ENCODE data around the gene EVX2. TPM values are rescaled to one million over a fixed set of nuclear protein-coding genes. Genes with fewer than 3 reads are reported as not detected.

The EVX2 gene
- total and polyA plus RNA-seq, 2 of the 13 experiments (the other 11 are each of a cell fraction or from before 2014, with no cell fraction given), result not detected

DNA sequence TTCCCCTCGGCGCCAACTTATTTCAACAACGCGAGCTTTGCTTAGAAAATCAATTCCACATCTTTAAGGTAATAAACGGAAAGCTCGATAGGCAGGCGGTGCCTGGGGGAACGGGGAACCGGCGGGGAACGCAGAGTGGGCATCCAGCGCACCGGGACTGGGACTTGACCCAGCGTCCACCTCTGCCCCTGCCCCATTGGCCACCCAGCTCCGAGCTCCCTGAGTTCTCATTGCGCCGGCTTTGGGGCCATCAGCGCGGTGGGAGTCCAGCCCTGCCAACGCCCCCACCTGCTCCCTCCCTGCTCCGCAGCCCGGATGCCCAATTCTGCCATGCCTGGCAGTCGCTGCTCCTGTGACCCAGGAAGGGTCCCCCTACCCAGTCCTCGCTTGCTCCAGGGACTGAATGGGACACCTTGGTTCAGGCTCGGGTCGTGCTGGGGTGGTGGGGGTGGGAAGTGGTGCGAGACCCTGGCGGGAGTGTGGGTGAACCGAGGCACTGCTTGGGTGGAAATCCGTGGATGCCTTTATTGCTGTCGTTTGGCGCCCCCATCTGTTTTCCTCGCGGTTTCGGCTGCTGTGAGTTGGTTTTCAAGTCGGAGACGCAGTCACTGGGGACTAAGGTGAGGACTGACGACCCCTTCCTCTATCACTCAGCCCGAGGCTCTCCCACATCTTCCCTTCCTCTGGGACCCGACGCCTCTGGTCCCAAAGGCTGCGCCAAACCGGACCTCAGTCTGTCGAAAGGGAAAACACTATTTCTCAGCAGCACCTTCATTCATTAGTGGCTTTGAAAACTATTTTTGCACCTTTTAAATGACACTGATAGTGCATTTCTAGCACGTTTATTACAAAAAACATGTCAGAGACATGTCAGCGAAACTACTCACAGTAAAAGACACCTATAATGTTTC lies 2.4 kb upstream of the EVX2 start (continued):
- TF ChIP-seq, protein P1, sequence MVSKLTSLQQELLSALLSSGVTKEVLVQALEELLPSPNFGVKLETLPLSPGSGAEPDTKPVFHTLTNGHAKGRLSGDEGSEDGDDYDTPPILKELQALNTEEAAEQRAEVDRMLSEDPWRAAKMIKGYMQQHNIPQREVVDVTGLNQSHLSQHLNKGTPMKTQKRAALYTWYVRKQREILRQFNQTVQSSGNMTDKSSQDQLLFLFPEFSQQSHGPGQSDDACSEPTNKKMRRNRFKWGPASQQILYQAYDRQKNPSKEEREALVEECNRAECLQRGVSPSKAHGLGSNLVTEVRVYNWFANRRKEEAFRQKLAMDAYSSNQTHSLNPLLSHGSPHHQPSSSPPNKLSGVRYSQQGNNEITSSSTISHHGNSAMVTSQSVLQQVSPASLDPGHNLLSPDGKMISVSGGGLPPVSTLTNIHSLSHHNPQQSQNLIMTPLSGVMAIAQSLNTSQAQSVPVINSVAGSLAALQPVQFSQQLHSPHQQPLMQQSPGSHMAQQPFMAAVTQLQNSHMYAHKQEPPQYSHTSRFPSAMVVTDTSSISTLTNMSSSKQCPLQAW (CRISPR knock-in tag; IDR thresholded peaks at IDR 0.05), result peak; percentile 46; the same call in 1 of the 2 replicates
- TF ChIP-seq SKI (IDR thresholded peaks at IDR 0.05; ENCODE audit: partially characterized antibody), result no peak
- no peak for TF ChIP-seq ZNF142 (CRISPR knock-in tag; IDR thresholded peaks at IDR 0.05)
- TF ChIP-seq ZNF431 (CRISPR knock-in tag; IDR thresholded peaks at IDR 0.05; ENCODE audit: borderline replicate concordance, low read depth), result no peak
- TF ChIP-seq, protein P2, sequence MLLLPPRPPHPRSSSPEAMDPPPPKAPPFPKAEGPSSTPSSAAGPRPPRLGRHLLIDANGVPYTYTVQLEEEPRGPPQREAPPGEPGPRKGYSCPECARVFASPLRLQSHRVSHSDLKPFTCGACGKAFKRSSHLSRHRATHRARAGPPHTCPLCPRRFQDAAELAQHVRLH (CRISPR knock-in tag; IDR thresholded peaks at IDR 0.05; ENCODE audit: borderline replicate concordance, low read depth), result 0 out of 2 replicates have a peak, but pooled peaks have one; percentile 28
- TF ChIP-seq, protein P3, sequence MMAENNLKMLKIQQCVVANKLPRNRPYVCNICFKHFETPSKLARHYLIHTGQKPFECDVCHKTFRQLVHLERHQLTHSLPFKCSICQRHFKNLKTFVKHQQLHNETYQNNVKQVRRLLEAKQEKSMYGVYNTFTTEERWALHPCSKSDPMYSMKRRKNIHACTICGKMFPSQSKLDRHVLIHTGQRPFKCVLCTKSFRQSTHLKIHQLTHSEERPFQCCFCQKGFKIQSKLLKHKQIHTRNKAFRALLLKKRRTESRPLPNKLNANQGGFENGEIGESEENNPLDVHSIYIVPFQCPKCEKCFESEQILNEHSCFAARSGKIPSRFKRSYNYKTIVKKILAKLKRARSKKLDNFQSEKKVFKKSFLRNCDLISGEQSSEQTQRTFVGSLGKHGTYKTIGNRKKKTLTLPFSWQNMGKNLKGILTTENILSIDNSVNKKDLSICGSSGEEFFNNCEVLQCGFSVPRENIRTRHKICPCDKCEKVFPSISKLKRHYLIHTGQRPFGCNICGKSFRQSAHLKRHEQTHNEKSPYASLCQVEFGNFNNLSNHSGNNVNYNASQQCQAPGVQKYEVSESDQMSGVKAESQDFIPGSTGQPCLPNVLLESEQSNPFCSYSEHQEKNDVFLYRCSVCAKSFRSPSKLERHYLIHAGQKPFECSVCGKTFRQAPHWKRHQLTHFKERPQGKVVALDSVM (CRISPR knock-in tag; IDR thresholded peaks at IDR 0.05), result no peak
- no peak for TF ChIP-seq FOXA3 (CRISPR knock-in tag; IDR thresholded peaks at IDR 0.05)
- TF ChIP-seq SSRP1 (CRISPR knock-in tag; IDR thresholded peaks at IDR 0.05), result no peak
- TF ChIP-seq ASH2L (IDR thresholded peaks at IDR 0.05; ENCODE audit: insufficient read length, low read depth, low read length), result no peak
- no peak for TF ChIP-seq SOX13 (IDR thresholded peaks at IDR 0.05)
- TF ChIP-seq SOX13 (CRISPR knock-in tag; conservative IDR thresholded peaks at IDR 0.05 in 1 of 2, IDR thresholded peaks at IDR 0.05 in 1 of 2), result no peak
- TF ChIP-seq NR3C1 (CRISPR knock-in tag; IDR thresholded peaks at IDR 0.05), result no peak
- TF ChIP-seq ZNF383 (CRISPR knock-in tag; IDR thresholded peaks at IDR 0.05; ENCODE audit: borderline replicate concordance), result no peak
- no peak for TF ChIP-seq ZNF101 (CRISPR knock-in tag; IDR thresholded peaks at IDR 0.05; ENCODE audit: borderline replicate concordance, low read depth)
- no peak for TF ChIP-seq ZNF343 (CRISPR knock-in tag; IDR thresholded peaks at IDR 0.05)
- TF ChIP-seq BHLHE40 (IDR thresholded peaks at IDR 0.05; ENCODE audit: low read length), result no peak

Measured in HepG2 (cell line).